GM23338 (cell line): Measurements from ENCODE around the gene RAB11FIP4. TPM values are rescaled to one million over a fixed set of nuclear protein-coding genes. Genes with fewer than 3 reads are reported as not detected.

Experiments
- ATAC-seq: fragments of 200-7000 bp; cut with Tn5 transposase; 3 replicates; pipeline ENCODE4 v1.9.1; 2020
- DNase-seq: peaks from one replicate; pipeline ENCODE4 v3.0.0-alpha.2; 2015; ENCODE audit warnings: low spot score
- H2AFZ ChIP-seq: fragments of 200-600 bp; sonication (generic); 2 replicates; pipeline ENCODE4 v1.8.0; 2016; ENCODE audit warnings: antibody characterized with exemption, mild to moderate bottlenecking, moderate library complexity
- H3F3A ChIP-seq: fragments of 200-600 bp; sonication (generic); replicated peaks from 2 replicates; pipeline ENCODE4 v1.8.0; 2017; ENCODE audit warnings: antibody characterized with exemption, mixed run types, low read depth
- H3K27ac ChIP-seq: fragments of 200-600 bp; sonication (generic); 2 replicates; pipeline ENCODE4 v1.6.1; 2016; ENCODE audit warnings: low read depth
- H3K27me3 ChIP-seq: fragments of 200-600 bp; sonication (generic); 2 replicates; pipeline ENCODE4 v1.8.0; 2016; ENCODE audit warnings: mild to moderate bottlenecking, mixed run types, moderate library complexity; ENCODE audit not compliant: insufficient read depth
- H3K36me3 ChIP-seq: fragments of 200-600 bp; sonication (generic); 2 replicates; pipeline ENCODE4 v1.8.0; 2016; ENCODE audit warnings: mild to moderate bottlenecking; ENCODE audit not compliant: insufficient read depth
- H3K4me1 ChIP-seq: fragments of 200-600 bp; sonication (generic); 2 replicates; pipeline ENCODE4 v1.8.0; 2016; ENCODE audit warnings: mild to moderate bottlenecking, moderate library complexity; ENCODE audit not compliant: insufficient read depth
- H3K4me2 ChIP-seq: fragments of 200-600 bp; sonication (generic); 2 replicates; pipeline ENCODE4 v1.7.1; 2017; ENCODE audit warnings: mixed run types
- H3K4me3 ChIP-seq: fragments of 200-600 bp; sonication (generic); 2 replicates; pipeline ENCODE4 v1.6.1; 2016; ENCODE audit warnings: mixed run types
- H3K79me2 ChIP-seq: fragments of 200-600 bp; sonication (generic); replicated peaks from 2 replicates; pipeline ENCODE4 v1.8.0; 2017; ENCODE audit warnings: mild to moderate bottlenecking; ENCODE audit not compliant: insufficient read depth
- H3K9me2 ChIP-seq: fragments of 200-600 bp; sonication (generic); 2 replicates; pipeline ENCODE4 v1.8.0; 2017; ENCODE audit not compliant: insufficient read depth
- H4K20me1 ChIP-seq: fragments of 200-600 bp; sonication (generic); replicated peaks from 2 replicates; pipeline ENCODE4 v1.8.0; 2017; ENCODE audit warnings: mild to moderate bottlenecking; ENCODE audit not compliant: insufficient read depth
- H3K27ac Mint-ChIP-seq: 2 replicates; pipeline ENCODE4 v1.8.0; 2020; ENCODE audit warnings: inconsistent platforms, mild to moderate bottlenecking, moderate library complexity, mixed read lengths
- H3K27me3 Mint-ChIP-seq: 3 replicates; pipeline ENCODE4 v1.8.0; 2022; ENCODE audit warnings: low read depth, mild to moderate bottlenecking, moderate library complexity, mixed read lengths, inconsistent platforms; ENCODE audit not compliant: insufficient read depth, poor library complexity
- H3K36me3 Mint-ChIP-seq: 3 replicates; pipeline ENCODE4 v1.8.0; 2021; ENCODE audit warnings: low read depth, mild to moderate bottlenecking, inconsistent platforms, moderate library complexity, mixed read lengths
- H3K4me1 Mint-ChIP-seq: 3 replicates; pipeline ENCODE4 v1.8.0; 2020; ENCODE audit warnings: mild to moderate bottlenecking, inconsistent platforms, mixed read lengths
- H3K4me3 Mint-ChIP-seq: 3 replicates; pipeline ENCODE4 v1.8.0; 2021; ENCODE audit warnings: moderate library complexity, mild to moderate bottlenecking, inconsistent platforms, mixed read lengths
- H3K9me3 Mint-ChIP-seq: 3 replicates; pipeline ENCODE4 v1.8.0; 2020; ENCODE audit warnings: moderate library complexity, mild to moderate bottlenecking, inconsistent platforms, mixed read lengths
- CREB1 ChIP-seq: fragments of 250-450 bp; sonication (Bioruptor Pico); IDR thresholded peaks from 2 replicates; pipeline ENCODE4 v1.5.0; 2020; ENCODE audit warnings: low read depth, mild to moderate bottlenecking, moderate library complexity
- EZH2 ChIP-seq: fragments of 200-600 bp; sonication (generic); IDR thresholded peaks from one replicate; pipeline ENCODE4 v1.8.0; 2017; ENCODE audit warnings: antibody characterized with exemption, mild to moderate bottlenecking, low read depth; ENCODE audit not compliant: unreplicated experiment
- EZH2phosphoT487 ChIP-seq: fragments of 200-600 bp; sonication (generic); IDR thresholded peaks from one replicate; pipeline ENCODE4 v1.8.1; 2018; ENCODE audit warnings: antibody characterized with exemption; ENCODE audit not compliant: unreplicated experiment
- JUNB ChIP-seq: IDR thresholded peaks from one replicate; pipeline ENCODE4 v1.6.1; 2016; ENCODE audit warnings: antibody characterized with exemption; ENCODE audit not compliant: unreplicated experiment
- NANOG ChIP-seq: IDR thresholded peaks from 2 replicates; pipeline ENCODE4 v1.6.1; 2016; ENCODE audit warnings: antibody characterized with exemption, borderline replicate concordance
- POLR2AphosphoS5 ChIP-seq: IDR thresholded peaks from 2 replicates; pipeline ENCODE4 v1.6.1; 2016; ENCODE audit warnings: antibody characterized with exemption, low read depth
- STAT1 ChIP-seq: IDR thresholded peaks from one replicate; pipeline ENCODE4 v1.6.1; 2016; ENCODE audit warnings: antibody characterized with exemption; ENCODE audit not compliant: unreplicated experiment
- ZNF114 ChIP-seq: fragments of 250-450 bp; sonication (Bioruptor Pico); IDR thresholded peaks from 2 replicates; pipeline ENCODE4 v1.5.0; 2020; ENCODE audit warnings: mild to moderate bottlenecking, moderate library complexity
- ZNF331 ChIP-seq: fragments of 250-450 bp; sonication (Bioruptor Pico); IDR thresholded peaks from 2 replicates; pipeline ENCODE4 v1.5.0; 2020; ENCODE audit warnings: low read depth, mild to moderate bottlenecking, moderate library complexity
- polyA plus RNA-seq: library from polyadenylated mRNA; unstranded; fragments of >200 nt; fragmentation: Nextera tagmentation; extraction: Ambion mirVana; gene quantifications from 2 replicates; pipeline ENCODE4 v1.2.1, GENCODE V29; 2016
- total RNA-seq: library from RNA; depleted of rRNA; stranded (reverse); fragments of >200 nt; shearing (Covaris generic); gene quantifications from 2 replicates; pipeline ENCODE4 v1.2.3, GENCODE V29; 2014
- TF ChIP-seq, protein P1 (sequence below): fragments of 250-450 bp; sonication (Bioruptor Pico); IDR thresholded peaks from 2 replicates; pipeline ENCODE4 v1.5.0; 2020; ENCODE audit warnings: mild to moderate bottlenecking, moderate library complexity
- TF ChIP-seq, protein P2 (sequence below): IDR thresholded peaks from 2 replicates; pipeline ENCODE4 v1.6.1; 2016; ENCODE audit warnings: antibody characterized with exemption
- TF ChIP-seq, protein P3 (sequence below), 2 experiments: fragments of 200-600 bp in 1 of 2; sonication (generic) in 1 of 2; conservative IDR thresholded peaks; 2 replicates each; pipeline versions ENCODE4 v1.5.1 to v1.6.1; 2016 to 2017; ENCODE audit warnings: antibody characterized with exemption in 2 of 2, low read depth in 2 of 2, mild to moderate bottlenecking in 2 of 2, moderate library complexity in 1 of 2
- TF ChIP-seq, protein P4 (sequence below): IDR thresholded peaks from one replicate; pipeline ENCODE4 v1.6.1; 2018; ENCODE audit warnings: antibody characterized with exemption; ENCODE audit not compliant: unreplicated experiment

The RAB11FIP4 gene
- total and polyA plus RNA-seq, 2 experiments from 2014 or later = 26.0 to 65.6 TPM

DNA sequence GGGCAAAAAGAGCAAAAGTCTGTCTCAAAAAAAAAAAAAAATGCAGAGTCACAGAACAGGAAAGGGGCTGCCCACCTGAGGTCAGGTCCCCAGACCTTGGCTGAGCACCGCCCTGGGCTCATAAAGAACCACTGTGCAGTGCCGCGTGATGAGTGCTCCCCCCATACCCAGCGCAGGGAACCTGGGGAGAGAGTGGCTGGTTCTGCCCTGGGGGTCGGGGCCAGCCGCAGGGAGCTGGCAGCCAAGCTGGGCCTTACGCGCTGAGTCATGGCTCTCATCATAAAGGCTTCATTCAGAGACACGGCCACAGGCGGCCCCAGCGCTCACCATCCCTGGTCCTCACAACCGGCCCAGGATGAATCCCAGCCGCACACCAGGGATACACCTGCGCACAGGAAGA lies 80.7 kb downstream of the RAB11FIP4 start:
- no peak overlapping the region for H3K4me2 ChIP-seq

More for the DNA sequence above, 80.7 kb downstream of the RAB11FIP4 start:
- H3K36me3 ChIP-seq = no peaks in the 10 kb centered on the region
- H3K4me3 Mint-ChIP-seq = no peak overlapping the region
- no peaks in the 10 kb centered on the region for H4K20me1 ChIP-seq
- H3K27me3 Mint-ChIP-seq = peaks cover 9% of the 10 kb centered on the region
- H3K9me3 Mint-ChIP-seq = no peaks in the 10 kb centered on the region; the same call in 2 of the 3 replicates
- no peak for DNase-seq
- no peaks in the 10 kb centered on the region for H3K79me2 ChIP-seq
- H3K36me3 Mint-ChIP-seq = no peaks in the 10 kb centered on the region; the same call in 2 of the 3 replicates
- H2AFZ ChIP-seq = peak overlapping the region; percentile 80; the same call in 1 of the 2 replicates
- H3K27me3 ChIP-seq = no peaks in the 10 kb centered on the region
- H3F3A ChIP-seq = no peaks in the 10 kb centered on the region; the same call in 1 of the 2 replicates
- ATAC-seq = no peak
- no peak overlapping the region for H3K27ac ChIP-seq
- no peak for TF ChIP-seq STAT1
- no peak for TF ChIP-seq NANOG
- no peak for TF ChIP-seq CREB1 (CRISPR knock-in tag)
- TF ChIP-seq ZNF114 (CRISPR knock-in tag) = no peak
- TF ChIP-seq, protein P1, sequence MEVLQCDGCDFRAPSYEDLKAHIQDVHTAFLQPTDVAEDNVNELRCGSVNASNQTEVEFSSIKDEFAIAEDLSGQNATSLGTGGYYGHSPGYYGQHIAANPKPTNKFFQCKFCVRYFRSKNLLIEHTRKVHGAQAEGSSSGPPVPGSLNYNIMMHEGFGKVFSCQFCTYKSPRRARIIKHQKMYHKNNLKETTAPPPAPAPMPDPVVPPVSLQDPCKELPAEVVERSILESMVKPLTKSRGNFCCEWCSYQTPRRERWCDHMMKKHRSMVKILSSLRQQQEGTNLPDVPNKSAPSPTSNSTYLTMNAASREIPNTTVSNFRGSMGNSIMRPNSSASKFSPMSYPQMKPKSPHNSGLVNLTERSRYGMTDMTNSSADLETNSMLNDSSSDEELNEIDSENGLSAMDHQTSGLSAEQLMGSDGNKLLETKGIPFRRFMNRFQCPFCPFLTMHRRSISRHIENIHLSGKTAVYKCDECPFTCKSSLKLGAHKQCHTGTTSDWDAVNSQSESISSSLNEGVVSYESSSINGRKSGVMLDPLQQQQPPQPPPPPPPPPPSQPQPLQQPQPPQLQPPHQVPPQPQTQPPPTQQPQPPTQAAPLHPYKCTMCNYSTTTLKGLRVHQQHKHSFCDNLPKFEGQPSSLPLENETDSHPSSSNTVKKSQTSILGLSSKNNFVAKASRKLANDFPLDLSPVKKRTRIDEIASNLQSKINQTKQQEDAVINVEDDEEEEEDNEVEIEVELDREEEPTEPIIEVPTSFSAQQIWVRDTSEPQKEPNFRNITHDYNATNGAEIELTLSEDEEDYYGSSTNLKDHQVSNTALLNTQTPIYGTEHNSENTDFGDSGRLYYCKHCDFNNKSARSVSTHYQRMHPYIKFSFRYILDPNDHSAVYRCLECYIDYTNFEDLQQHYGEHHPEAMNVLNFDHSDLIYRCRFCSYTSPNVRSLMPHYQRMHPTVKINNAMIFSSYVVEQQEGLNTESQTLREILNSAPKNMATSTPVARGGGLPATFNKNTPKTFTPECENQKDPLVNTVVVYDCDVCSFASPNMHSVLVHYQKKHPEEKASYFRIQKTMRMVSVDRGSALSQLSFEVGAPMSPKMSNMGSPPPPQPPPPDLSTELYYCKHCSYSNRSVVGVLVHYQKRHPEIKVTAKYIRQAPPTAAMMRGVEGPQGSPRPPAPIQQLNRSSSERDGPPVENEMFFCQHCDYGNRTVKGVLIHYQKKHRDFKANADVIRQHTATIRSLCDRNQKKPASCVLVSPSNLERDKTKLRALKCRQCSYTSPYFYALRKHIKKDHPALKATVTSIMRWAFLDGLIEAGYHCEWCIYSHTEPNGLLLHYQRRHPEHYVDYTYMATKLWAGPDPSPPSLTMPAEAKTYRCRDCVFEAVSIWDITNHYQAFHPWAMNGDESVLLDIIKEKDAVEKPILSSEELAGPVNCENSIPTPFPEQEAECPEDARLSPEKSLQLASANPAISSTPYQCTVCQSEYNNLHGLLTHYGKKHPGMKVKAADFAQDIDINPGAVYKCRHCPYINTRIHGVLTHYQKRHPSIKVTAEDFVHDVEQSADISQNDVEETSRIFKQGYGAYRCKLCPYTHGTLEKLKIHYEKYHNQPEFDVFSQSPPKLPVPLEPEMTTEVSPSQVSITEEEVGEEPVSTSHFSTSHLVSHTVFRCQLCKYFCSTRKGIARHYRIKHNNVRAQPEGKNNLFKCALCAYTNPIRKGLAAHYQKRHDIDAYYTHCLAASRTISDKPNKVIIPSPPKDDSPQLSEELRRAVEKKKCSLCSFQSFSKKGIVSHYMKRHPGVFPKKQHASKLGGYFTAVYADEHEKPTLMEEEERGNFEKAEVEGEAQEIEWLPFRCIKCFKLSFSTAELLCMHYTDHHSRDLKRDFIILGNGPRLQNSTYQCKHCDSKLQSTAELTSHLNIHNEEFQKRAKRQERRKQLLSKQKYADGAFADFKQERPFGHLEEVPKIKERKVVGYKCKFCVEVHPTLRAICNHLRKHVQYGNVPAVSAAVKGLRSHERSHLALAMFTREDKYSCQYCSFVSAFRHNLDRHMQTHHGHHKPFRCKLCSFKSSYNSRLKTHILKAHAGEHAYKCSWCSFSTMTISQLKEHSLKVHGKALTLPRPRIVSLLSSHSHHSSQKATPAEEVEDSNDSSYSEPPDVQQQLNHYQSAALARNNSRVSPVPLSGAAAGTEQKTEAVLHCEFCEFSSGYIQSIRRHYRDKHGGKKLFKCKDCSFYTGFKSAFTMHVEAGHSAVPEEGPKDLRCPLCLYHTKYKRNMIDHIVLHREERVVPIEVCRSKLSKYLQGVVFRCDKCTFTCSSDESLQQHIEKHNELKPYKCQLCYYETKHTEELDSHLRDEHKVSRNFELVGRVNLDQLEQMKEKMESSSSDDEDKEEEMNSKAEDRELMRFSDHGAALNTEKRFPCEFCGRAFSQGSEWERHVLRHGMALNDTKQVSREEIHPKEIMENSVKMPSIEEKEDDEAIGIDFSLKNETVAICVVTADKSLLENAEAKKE (CRISPR knock-in tag) = no peak
- TF ChIP-seq, protein P2, sequence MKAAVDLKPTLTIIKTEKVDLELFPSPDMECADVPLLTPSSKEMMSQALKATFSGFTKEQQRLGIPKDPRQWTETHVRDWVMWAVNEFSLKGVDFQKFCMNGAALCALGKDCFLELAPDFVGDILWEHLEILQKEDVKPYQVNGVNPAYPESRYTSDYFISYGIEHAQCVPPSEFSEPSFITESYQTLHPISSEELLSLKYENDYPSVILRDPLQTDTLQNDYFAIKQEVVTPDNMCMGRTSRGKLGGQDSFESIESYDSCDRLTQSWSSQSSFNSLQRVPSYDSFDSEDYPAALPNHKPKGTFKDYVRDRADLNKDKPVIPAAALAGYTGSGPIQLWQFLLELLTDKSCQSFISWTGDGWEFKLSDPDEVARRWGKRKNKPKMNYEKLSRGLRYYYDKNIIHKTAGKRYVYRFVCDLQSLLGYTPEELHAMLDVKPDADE = no peak
- no peak for TF ChIP-seq POLR2AphosphoS5
- TF ChIP-seq JUNB = no peak
- TF ChIP-seq, protein P3, sequence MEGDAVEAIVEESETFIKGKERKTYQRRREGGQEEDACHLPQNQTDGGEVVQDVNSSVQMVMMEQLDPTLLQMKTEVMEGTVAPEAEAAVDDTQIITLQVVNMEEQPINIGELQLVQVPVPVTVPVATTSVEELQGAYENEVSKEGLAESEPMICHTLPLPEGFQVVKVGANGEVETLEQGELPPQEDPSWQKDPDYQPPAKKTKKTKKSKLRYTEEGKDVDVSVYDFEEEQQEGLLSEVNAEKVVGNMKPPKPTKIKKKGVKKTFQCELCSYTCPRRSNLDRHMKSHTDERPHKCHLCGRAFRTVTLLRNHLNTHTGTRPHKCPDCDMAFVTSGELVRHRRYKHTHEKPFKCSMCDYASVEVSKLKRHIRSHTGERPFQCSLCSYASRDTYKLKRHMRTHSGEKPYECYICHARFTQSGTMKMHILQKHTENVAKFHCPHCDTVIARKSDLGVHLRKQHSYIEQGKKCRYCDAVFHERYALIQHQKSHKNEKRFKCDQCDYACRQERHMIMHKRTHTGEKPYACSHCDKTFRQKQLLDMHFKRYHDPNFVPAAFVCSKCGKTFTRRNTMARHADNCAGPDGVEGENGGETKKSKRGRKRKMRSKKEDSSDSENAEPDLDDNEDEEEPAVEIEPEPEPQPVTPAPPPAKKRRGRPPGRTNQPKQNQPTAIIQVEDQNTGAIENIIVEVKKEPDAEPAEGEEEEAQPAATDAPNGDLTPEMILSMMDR (conservative IDR thresholded peaks at IDR 0.05; ENCODE audit: low read depth in 2 of 2) = no peak
- TF ChIP-seq EZH2 = no peak
- TF ChIP-seq, protein P4, sequence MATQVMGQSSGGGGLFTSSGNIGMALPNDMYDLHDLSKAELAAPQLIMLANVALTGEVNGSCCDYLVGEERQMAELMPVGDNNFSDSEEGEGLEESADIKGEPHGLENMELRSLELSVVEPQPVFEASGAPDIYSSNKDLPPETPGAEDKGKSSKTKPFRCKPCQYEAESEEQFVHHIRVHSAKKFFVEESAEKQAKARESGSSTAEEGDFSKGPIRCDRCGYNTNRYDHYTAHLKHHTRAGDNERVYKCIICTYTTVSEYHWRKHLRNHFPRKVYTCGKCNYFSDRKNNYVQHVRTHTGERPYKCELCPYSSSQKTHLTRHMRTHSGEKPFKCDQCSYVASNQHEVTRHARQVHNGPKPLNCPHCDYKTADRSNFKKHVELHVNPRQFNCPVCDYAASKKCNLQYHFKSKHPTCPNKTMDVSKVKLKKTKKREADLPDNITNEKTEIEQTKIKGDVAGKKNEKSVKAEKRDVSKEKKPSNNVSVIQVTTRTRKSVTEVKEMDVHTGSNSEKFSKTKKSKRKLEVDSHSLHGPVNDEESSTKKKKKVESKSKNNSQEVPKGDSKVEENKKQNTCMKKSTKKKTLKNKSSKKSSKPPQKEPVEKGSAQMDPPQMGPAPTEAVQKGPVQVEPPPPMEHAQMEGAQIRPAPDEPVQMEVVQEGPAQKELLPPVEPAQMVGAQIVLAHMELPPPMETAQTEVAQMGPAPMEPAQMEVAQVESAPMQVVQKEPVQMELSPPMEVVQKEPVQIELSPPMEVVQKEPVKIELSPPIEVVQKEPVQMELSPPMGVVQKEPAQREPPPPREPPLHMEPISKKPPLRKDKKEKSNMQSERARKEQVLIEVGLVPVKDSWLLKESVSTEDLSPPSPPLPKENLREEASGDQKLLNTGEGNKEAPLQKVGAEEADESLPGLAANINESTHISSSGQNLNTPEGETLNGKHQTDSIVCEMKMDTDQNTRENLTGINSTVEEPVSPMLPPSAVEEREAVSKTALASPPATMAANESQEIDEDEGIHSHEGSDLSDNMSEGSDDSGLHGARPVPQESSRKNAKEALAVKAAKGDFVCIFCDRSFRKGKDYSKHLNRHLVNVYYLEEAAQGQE = no peak
- TF ChIP-seq EZH2phosphoT487 = no peak
- no peak for TF ChIP-seq ZNF331
- H3K9me2 ChIP-seq = no peaks in the 10 kb centered on the region
- peaks cover 41% of the 10 kb centered on the region for H3K4me1 Mint-ChIP-seq
- peaks cover 25% of the 10 kb centered on the region for H3K4me1 ChIP-seq
- peak overlapping the region; percentile 40; the same call in 1 of the 2 replicates for H3K27ac Mint-ChIP-seq
- no peak overlapping the region for H3K4me3 ChIP-seq
